GM12891 (cell line): ENCODE data around the gene CPLX3.

Source experiments
- POLR2A ChIP-seq: IDR thresholded peaks from 2 replicates; pipeline ENCODE4 v1.6.1; 2011; ENCODE audit warnings: low read depth, low read length, control low read depth
- POLR2AphosphoS5 ChIP-seq: IDR thresholded peaks from 2 replicates; pipeline ENCODE4 v1.6.1; 2011; ENCODE audit warnings: low read depth, low read length, control low read depth
- POU2F2 ChIP-seq: IDR thresholded peaks from 2 replicates; pipeline ENCODE4 v1.6.1; 2011; ENCODE audit warnings: low read depth, mild to moderate bottlenecking, control low read depth, low read length, moderate library complexity

- TF ChIP-seq POLR2A, result no peak
- TF ChIP-seq POLR2AphosphoS5, result no peak
- no peak for TF ChIP-seq POU2F2
Observed at GRCh38 chr15:74864296-74864695, 37.9 kb downstream of the CPLX3 start.
